AG09309 (cell line): Measurements from ENCODE around the gene IL1RN.
A peak's percentile ranks its signal among the peaks of the same experiment; 100 is the strongest.

ENCODE experiments used
- DNase-seq: peaks from one replicate; pipeline ENCODE4 v3.0.0-alpha.2; 2010; ENCODE audit warnings: low read depth
- H3K4me3 ChIP-seq: 2 replicates; pipeline ENCODE4 v1.5.1; 2011; ENCODE audit warnings: mild to moderate bottlenecking, low read depth, low read length, moderate library complexity; ENCODE audit not compliant: control insufficient read depth
- CTCF ChIP-seq: IDR thresholded peaks from 2 replicates; pipeline ENCODE4 v1.5.1; 2011; ENCODE audit warnings: mild to moderate bottlenecking, low read depth, low read length, inconsistent platforms; ENCODE audit not compliant: insufficient read depth, control insufficient read depth; ENCODE audit errors: missing control alignments

Gene IL1RN

DNA sequence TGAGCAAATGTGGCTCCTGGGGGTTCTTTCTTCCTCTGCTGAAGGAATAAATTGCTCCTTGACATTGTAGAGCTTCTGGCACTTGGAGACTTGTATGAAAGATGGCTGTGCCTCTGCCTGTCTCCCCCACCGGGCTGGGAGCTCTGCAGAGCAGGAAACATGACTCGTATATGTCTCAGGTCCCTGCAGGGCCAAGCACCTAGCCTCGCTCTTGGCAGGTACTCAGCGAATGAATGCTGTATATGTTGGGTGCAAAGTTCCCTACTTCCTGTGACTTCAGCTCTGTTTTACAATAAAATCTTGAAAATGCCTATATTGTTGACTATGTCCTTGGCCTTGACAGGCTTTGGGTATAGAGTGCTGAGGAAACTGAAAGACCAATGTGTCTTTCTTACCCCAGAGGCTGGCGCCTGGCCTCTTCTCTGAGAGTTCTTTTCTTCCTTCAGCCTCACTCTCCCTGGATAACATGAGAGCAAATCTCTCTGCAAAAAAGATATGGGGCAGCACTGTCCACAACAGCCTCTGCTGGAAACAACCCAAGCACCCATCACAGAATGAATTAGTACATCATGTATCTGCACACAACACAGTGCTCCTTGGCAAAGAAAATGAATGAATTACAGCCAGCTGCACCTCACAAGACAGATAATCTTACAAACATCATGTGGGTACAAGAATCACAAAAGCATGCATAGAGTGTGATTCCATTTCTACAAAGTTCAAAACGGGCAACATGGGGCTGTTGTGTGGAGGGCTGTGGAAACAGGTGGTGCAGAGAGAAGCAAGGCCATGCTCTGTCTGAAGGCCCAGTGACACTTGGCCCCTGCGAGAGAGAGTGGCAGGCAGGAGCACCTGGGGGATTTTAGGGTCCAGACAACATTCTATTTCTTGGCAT, 6.6 kb downstream of the IL1RN start:
- no peak for TF ChIP-seq CTCF
- no peak for DNase-seq
- H3K4me3 ChIP-seq, result no peak overlapping the region

DNA sequence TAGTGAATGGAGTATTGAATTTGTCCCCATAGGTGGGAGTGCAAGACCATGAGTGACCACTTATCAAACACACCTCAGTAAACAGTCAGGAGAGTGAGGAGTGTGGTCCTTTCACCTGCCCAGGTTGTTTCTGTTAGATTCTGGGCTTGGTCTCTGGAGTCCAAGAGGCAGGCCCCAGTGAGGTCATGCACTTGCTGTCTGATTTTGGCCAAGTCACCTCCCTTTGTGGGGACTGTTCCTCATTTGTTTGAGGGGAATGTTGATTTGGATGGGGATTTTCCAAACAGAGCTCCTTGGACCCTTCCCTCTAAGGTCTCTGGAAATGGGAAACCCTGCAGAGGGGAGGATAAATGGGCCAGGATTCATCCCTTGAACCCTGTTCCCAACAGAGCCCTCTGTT, 7.3 kb downstream of the IL1RN start:
- DNase-seq, result no peak
- no peak overlapping the region for H3K4me3 ChIP-seq
- no peak for TF ChIP-seq CTCF

DNA sequence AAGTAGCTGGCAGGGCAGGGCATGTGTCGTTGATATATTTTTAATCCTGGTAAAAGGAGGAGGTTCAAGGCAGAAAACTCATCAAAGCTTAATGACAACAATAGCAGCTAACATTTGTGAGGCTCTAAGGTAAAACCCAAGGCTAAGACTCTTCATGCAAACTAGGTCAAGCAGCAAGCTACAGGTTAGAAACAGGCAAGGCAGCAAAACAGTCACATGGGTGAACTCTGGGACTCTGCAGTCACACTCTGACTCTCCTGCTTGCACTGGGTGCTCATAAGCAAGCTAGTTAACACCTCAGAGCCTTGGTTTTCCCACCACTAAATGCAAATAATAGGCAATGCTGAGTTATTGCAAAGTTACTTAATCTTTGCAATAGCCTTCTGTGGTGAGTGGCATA, 7.9 kb downstream of the IL1RN start:
- no peak overlapping the region for H3K4me3 ChIP-seq
- no peak for DNase-seq
- no peak for TF ChIP-seq CTCF

GRCh38 chr2:113136828-113137775, 9.7 kb downstream of the IL1RN start:
- no peak overlapping the region for H3K4me3 ChIP-seq
- no peak for DNase-seq
- TF ChIP-seq CTCF, result peak; percentile 63

DNA sequence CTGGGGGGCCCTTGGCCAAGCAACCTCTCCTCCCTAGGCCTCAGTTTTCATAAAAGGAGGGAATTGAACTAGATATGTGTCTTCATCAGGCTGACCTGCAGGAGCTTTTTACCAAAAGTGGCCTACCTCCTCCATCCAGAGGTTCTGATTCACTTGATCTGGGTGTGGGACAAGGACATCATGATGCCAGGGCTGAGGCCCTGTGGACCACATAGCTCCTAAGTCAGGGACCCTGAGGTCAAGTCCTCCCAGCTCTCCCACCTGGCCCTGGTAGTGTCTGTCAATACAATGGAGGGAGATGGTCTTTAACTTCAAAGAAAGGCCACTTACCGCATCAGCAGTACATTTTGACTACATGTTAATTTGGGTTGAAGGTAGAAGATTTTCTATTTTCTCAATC, 10.4 kb downstream of the IL1RN start:
- H3K4me3 ChIP-seq, result no peak overlapping the region
- TF ChIP-seq CTCF, result no peak
- DNase-seq, result no peak

DNA sequence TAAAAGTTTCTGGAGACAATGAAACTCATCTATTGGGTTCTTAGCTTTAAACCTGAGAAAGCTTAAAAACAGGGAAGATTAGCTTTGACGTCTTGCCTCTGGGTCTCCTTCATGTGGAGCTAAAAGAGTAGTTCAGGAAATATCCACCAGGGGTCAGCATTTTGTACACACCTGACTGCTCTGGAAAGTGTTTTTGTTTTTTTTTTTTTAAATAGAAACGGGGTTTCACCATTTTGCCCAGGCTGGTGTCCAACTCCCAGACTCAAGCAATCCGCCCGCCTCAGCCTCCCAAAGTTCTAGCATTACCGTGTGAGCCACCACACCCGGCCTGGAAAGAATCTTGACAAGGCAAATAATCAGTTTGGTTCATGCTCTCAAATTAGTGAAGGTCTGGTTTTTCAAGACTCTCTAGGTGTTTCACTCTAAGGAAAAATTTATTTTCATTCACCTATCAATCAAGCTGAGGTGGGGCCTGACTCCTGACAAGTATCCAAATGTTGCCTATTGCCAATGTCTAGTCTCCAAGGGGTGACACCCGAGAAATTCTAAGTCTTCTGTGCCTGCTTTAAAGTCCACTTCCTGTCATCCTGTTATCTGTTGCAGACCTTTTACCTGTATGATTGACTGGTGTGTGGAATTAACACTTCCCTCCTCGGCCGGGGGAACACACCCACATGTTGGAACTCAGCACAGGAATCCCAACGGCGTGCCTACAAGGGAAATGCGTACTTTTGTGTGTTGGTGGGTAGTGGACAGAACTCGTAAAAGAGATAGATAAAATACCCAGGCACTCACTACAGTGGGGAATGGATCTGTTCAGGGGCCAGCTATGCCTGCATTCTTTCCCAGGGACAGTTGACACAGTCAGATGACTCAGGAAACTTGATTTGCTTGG, 11.3 kb downstream of the IL1RN start:
- TF ChIP-seq CTCF, result peak; percentile 73
- H3K4me3 ChIP-seq, result no peak overlapping the region
- DNase-seq, result peak; percentile 29
